HL-60 (cell line): ENCODE results near the gene SEC14L2.

Experiments used
- CTCF ChIP-seq: IDR thresholded peaks from one replicate; pipeline ENCODE4 v1.5.1; 2011; ENCODE audit warnings: low read length, control low read depth, inconsistent platforms; ENCODE audit not compliant: insufficient read depth
- REST ChIP-seq: IDR thresholded peaks from 2 replicates; pipeline ENCODE4 v1.6.1; 2012; ENCODE audit warnings: low read depth; ENCODE audit not compliant: insufficient replicate concordance

GRCh38 chr22:30371321-30371720 lies 25.5 kb upstream of the SEC14L2 start:
- TF ChIP-seq REST (no peak), CTCF (no peak)
